Cardiac fibroblast (primary cell): ENCODE data around the gene FCRL5.

ENCODE experiments used
- DNase-seq, 2 donors: peaks; one replicate each; pipeline versions ENCODE4 v3.0.0 to v3.0.0-alpha.2; 2010; ENCODE audit warnings: low read depth in 2 of 2
- H3K4me3 ChIP-seq, 2 donors: replicated peaks in 1 of 2; 1 replicate in 1 of 2; 2 replicates in 1 of 2; pipeline ENCODE4 v1.5.1; 2011; ENCODE audit warnings: low read depth in 2 of 2, low read length in 2 of 2, mild to moderate bottlenecking in 2 of 2, moderate library complexity in 1 of 2
- CTCF ChIP-seq: IDR thresholded peaks from one replicate; pipeline ENCODE4 v1.5.1; 2011; ENCODE audit warnings: low read depth, mild to moderate bottlenecking, low read length, inconsistent platforms

Gene FCRL5

GRCh38 chr1:157484573-157484972 lies 67.7 kb downstream of the FCRL5 start:
- DNase-seq, result no peak
- H3K4me3 ChIP-seq, result no peak overlapping the region
- no peak for TF ChIP-seq CTCF

- TF ChIP-seq CTCF, result no peak
- no peak for DNase-seq
- H3K4me3 ChIP-seq, result no peak overlapping the region
These were observed 68.7 kb downstream of the FCRL5 start for GRCh38 chr1:157483635-157484034.

GRCh38 chr1:157482717-157483116 lies 69.6 kb downstream of the FCRL5 start:
- no peak for DNase-seq
- no peak overlapping the region for H3K4me3 ChIP-seq
- TF ChIP-seq CTCF, result no peak

- no peak for DNase-seq
- no peak overlapping the region for H3K4me3 ChIP-seq
- TF ChIP-seq CTCF, result no peak
These were observed 70.1 kb downstream of the FCRL5 start for GRCh38 chr1:157482174-157482573.

GRCh38 chr1:157478030-157478429 lies 74.3 kb downstream of the FCRL5 start:
- H3K4me3 ChIP-seq, result no peak overlapping the region
- no peak for DNase-seq
- no peak for TF ChIP-seq CTCF

GRCh38 chr1:157477419-157477818 lies 74.9 kb downstream of the FCRL5 start:
- no peak for TF ChIP-seq CTCF
- H3K4me3 ChIP-seq, result no peak overlapping the region
- no peak for DNase-seq

GRCh38 chr1:157472959-157473358 lies 79.4 kb downstream of the FCRL5 start:
- no peak for TF ChIP-seq CTCF
- H3K4me3 ChIP-seq, result no peak overlapping the region
- DNase-seq, result no peak
